ENCODE results near the gene COPG1. TPM values are rescaled to one million over a fixed set of nuclear protein-coding genes. Genes with fewer than 3 reads are reported as not detected.
A peak's percentile ranks its signal among the peaks of the same experiment; 100 is the strongest.

The COPG1 gene
- total and polyA plus RNA-seq, 2 of the 13 experiments (the other 11 are each of a cell fraction or from before 2014, with no cell fraction given): 98.6 to 166 TPM

- TF ChIP-seq IKZF5 (CRISPR knock-in tag; IDR thresholded peaks at IDR 0.05) (peak; percentile 85), ZNF709 (CRISPR knock-in tag; IDR thresholded peaks at IDR 0.05) (peak; percentile 68; the same call in 1 of the 2 replicates), CEBPB (IDR thresholded peaks at IDR 0.05; ENCODE audit: borderline replicate concordance, low read depth, low read length) (no peak), ZMYM3 (CRISPR knock-in tag; IDR thresholded peaks at IDR 0.05) (no peak), ZFP90 (CRISPR knock-in tag; IDR thresholded peaks at IDR 0.05; ENCODE audit: borderline replicate concordance) (peak; percentile 41; the same call in 1 of the 2 replicates), ZBTB1 (CRISPR knock-in tag; IDR thresholded peaks at IDR 0.05; ENCODE audit: borderline replicate concordance) (no peak), RXRB (CRISPR knock-in tag; IDR thresholded peaks at IDR 0.05; ENCODE audit: borderline replicate concordance) (peak; percentile 68; the same call in 1 of the 2 replicates), NR3C1 (CRISPR knock-in tag; IDR thresholded peaks at IDR 0.05) (no peak), ZNF713 (CRISPR knock-in tag; IDR thresholded peaks at IDR 0.05) (no peak), IRF2 (CRISPR knock-in tag; IDR thresholded peaks at IDR 0.05) (no peak), HOXA9 (CRISPR knock-in tag; IDR thresholded peaks at IDR 0.05; ENCODE audit: borderline replicate concordance) (0 out of 2 replicates have a peak, but pooled peaks have one; percentile 4), RBFOX2 (IDR thresholded peaks at IDR 0.05; ENCODE audit: low read depth, low read length) (peak; percentile 95), FIP1L1 (IDR thresholded peaks at IDR 0.05; ENCODE audit: borderline replicate concordance, insufficient read depth, low read depth, low read length) (no peak), MYC (CRISPR knock-in tag; IDR thresholded peaks at IDR 0.05; ENCODE audit: borderline replicate concordance) (peak; percentile 75; the same call in 1 of the 2 replicates), ZNF142 (CRISPR knock-in tag; IDR thresholded peaks at IDR 0.05) (peak; percentile 27; the same call in 1 of the 2 replicates), ELK4 (CRISPR knock-in tag; IDR thresholded peaks at IDR 0.05; ENCODE audit: borderline replicate concordance) (no peak; the same call in 1 of the 2 replicates), FOXA3 (CRISPR knock-in tag; IDR thresholded peaks at IDR 0.05) (peak; percentile 22), TAF15 (IDR thresholded peaks at IDR 0.05; ENCODE audit: low read depth, low read length, poor library complexity, severe bottlenecking) (no peak), ZSCAN5A (CRISPR knock-in tag; IDR thresholded peaks at IDR 0.05; ENCODE audit: borderline replicate concordance) (peak; percentile 30; the same call in 1 of the 2 replicates)
Measured at GRCh38 chr3:129249284-129250065, at the start of gene COPG1 (continued).
